Measurements from ENCODE around the gene ITPA. TPM values are rescaled to one million over a fixed set of nuclear protein-coding genes. Genes with fewer than 3 reads are reported as not detected.

ITPA gene
- total and polyA plus RNA-seq, 2 of the 4 experiments (the other 2 are of a cell fraction) = 32.4 to 49.0 TPM

GRCh38 chr20:3243718-3244358, 34.5 kb downstream of the ITPA start:
- Histone ChIP-seq H3K4me3 (ENCODE audit: insufficient read depth, low read depth, low read length) (no peak overlapping the region), H3K18ac (ENCODE audit: low read depth, low read length) (no peak overlapping the region), H2BK15ac (ENCODE audit: low read depth, low read length) (no peak overlapping the region), H3K23ac (ENCODE audit: low read depth, low read length) (no peak overlapping the region), H3K4me2 (ENCODE audit: low read depth, low read length) (no peak overlapping the region), H4K5ac (ENCODE audit: low read depth, low read length) (no peak overlapping the region), H3K4me1 (ENCODE audit: control insufficient read depth, insufficient read depth, low read length) (no peaks in the 10 kb centered on the region; the same call in 1 of the 2 replicates), H3K4ac (ENCODE audit: low read depth, low read length) (no peak overlapping the region), H3K56ac (ENCODE audit: extremely low read depth, insufficient read depth, low read length) (no peak overlapping the region), H3K36me3 (ENCODE audit: control insufficient read depth, insufficient read depth, low read length) (no peaks in the 10 kb centered on the region), H2BK120ac (ENCODE audit: low read depth, low read length) (no peak overlapping the region), H4K20me1 (ENCODE audit: insufficient read depth, low read length) (no peaks in the 10 kb centered on the region), H3K79me1 (ENCODE audit: low read depth in 1 of 2, low read length in 2 of 2) (no peaks in the 10 kb centered on the region), H3K9me1 (ENCODE audit: insufficient read depth, low read length) (no peaks in the 10 kb centered on the region), H2BK5ac (ENCODE audit: low read depth, low read length, poor library complexity, severe bottlenecking) (no peak overlapping the region), H2AK5ac (ENCODE audit: low read depth, low read length) (no peak overlapping the region), H2AFZ (replicated peaks; ENCODE audit: low read length, poor library complexity) (no peak overlapping the region), H3K9ac (ENCODE audit: low read depth, low read length) (no peak overlapping the region), H3K27ac (ENCODE audit: insufficient read depth, low read length) (no peak overlapping the region), H3K9me3 (ENCODE audit: control insufficient read depth, insufficient read depth, low read length) (no peaks in the 10 kb centered on the region), H4K8ac (ENCODE audit: low read depth in 2 of 2, low read length in 2 of 2) (no peak overlapping the region), H3K14ac (replicated peaks; ENCODE audit: low read depth, low read length) (no peak overlapping the region), H3K27me3 (ENCODE audit: control insufficient read depth, insufficient read depth, low read length) (peaks cover 11% of the 10 kb centered on the region; the same call in 1 of the 2 replicates), H2BK20ac (ENCODE audit: low read depth, low read length) (no peak overlapping the region), H2AK9ac (replicated peaks; ENCODE audit: low read depth, low read length, poor library complexity) (no peak overlapping the region), H4K91ac (ENCODE audit: insufficient read depth, low read depth, low read length) (no peak overlapping the region)
- in situ Hi-C loops (cut with MboI; ENCODE audit: low sequenced_read_pairs) (no loop called here), intact Hi-C loops (cut with micrococcal nuclease) (no loop called here), dilution Hi-C loops (cut with HindIII; ENCODE audit: low sequenced_read_pairs, unreplicated experiment) (no loop called here)
- no peak for TF ChIP-seq ELK1 (IDR thresholded peaks at IDR 0.05; ENCODE audit: borderline replicate concordance, low read depth, low read length)
- TF ChIP-seq CHD1 (IDR thresholded peaks at IDR 0.05; ENCODE audit: low read depth, low read length) = no peak
- no peak for TF ChIP-seq NFE2L2 (IDR thresholded peaks at IDR 0.05; ENCODE audit: low read depth, low read length)
- TF ChIP-seq POLR2A (IDR thresholded peaks at IDR 0.05; ENCODE audit: low read depth, low read length) = no peak
- no peak for TF ChIP-seq RCOR1 (IDR thresholded peaks at IDR 0.05; ENCODE audit: insufficient replicate concordance, low read length)
- no peak for TF ChIP-seq USF2 (IDR thresholded peaks at IDR 0.05; ENCODE audit: low read depth, low read length)
- no peak for TF ChIP-seq CEBPB (IDR thresholded peaks at IDR 0.05; ENCODE audit: low read depth, low read length)
- TF ChIP-seq RFX5 (IDR thresholded peaks at IDR 0.05; ENCODE audit: low read depth, low read length) = no peak
- TF ChIP-seq MAFK (IDR thresholded peaks at IDR 0.05; ENCODE audit: low read depth, low read length) = no peak
- no peak for TF ChIP-seq SMC3 (IDR thresholded peaks at IDR 0.05; ENCODE audit: low read depth, low read length)
- TF ChIP-seq CTCF (conservative IDR thresholded peaks at IDR 0.05; ENCODE audit: low read depth, low read length) = no peak
- TF ChIP-seq BHLHE40 (IDR thresholded peaks at IDR 0.05; ENCODE audit: low read depth, low read length) = no peak
- no peak for TF ChIP-seq MAZ (IDR thresholded peaks at IDR 0.05; ENCODE audit: borderline replicate concordance, low read depth, low read length)
- TF ChIP-seq MXI1 (IDR thresholded peaks at IDR 0.05; ENCODE audit: borderline replicate concordance, low read depth, low read length) = no peak
- no peak for TF ChIP-seq FOS (IDR thresholded peaks at IDR 0.05; ENCODE audit: low read depth, low read length)
- TF ChIP-seq RAD21 (IDR thresholded peaks at IDR 0.05; ENCODE audit: low read length) = no peak
- BruUV-seq (replicated peaks) = no TSS peak
- DNase-seq = no peak
- CTCF ChIA-PET = no interaction called here
- WGBS, 2 experiments (ENCODE audit: extremely low coverage in 2 of 2, insufficient read length in 1 of 2) = 76% methylated on average over 5 of the region's 11 CpGs; no CpG with 5 or more reads in 1 of the 2 experiments
- no peak for ATAC-seq (ENCODE audit: low read depth)
- POLR2A ChIA-PET (ENCODE audit: unreplicated experiment) = no interaction called here

Data from IMR-90 (cell line).